Smooth muscle cell (in vitro differentiated cells): ENCODE data around the gene PLCB1. TPM values are rescaled to one million over a fixed set of nuclear protein-coding genes. Genes with fewer than 3 reads are reported as not detected.
A peak's percentile ranks its signal among the peaks of the same experiment; 100 is the strongest.

Source experiments
- DNase-seq: peaks from one replicate; lab custom pipeline; 2025; ENCODE audit not compliant: unreplicated experiment; lab: John Stamatoyannopoulos, UW
- H2AFZ ChIP-seq: fragments of 200-600 bp; sonication (generic); 2 replicates; pipeline ENCODE4 v1.6.0; 2016; ENCODE audit warnings: antibody characterized with exemption, low read depth, mild to moderate bottlenecking
- H3F3A ChIP-seq: fragments of 200-600 bp; sonication (generic); 2 replicates; pipeline ENCODE4 v1.6.0; 2017; ENCODE audit warnings: antibody characterized with exemption, low read depth
- H3K27ac ChIP-seq: fragments of 200-600 bp; sonication (generic); 2 replicates; pipeline ENCODE4 v1.5.1; 2016; ENCODE audit warnings: low read depth, mild to moderate bottlenecking
- H3K27me3 ChIP-seq: fragments of 200-600 bp; sonication (generic); 2 replicates; pipeline ENCODE4 v1.6.1; 2016; ENCODE audit warnings: low read depth, mild to moderate bottlenecking
- H3K36me3 ChIP-seq: fragments of 200-600 bp; sonication (generic); 2 replicates; pipeline ENCODE4 v1.5.1; 2016; ENCODE audit warnings: low read depth
- H3K4me1 ChIP-seq: fragments of 200-600 bp; sonication (generic); 2 replicates; pipeline ENCODE4 v1.5.1; 2016; ENCODE audit warnings: low read depth
- H3K4me2 ChIP-seq: fragments of 200-600 bp; sonication (generic); 2 replicates; pipeline ENCODE4 v1.6.0; 2016; ENCODE audit warnings: mild to moderate bottlenecking
- H3K4me3 ChIP-seq: fragments of 200-600 bp; sonication (generic); 2 replicates; pipeline ENCODE4 v1.5.1; 2016; ENCODE audit warnings: mild to moderate bottlenecking
- H3K79me2 ChIP-seq: fragments of 200-600 bp; sonication (generic); 2 replicates; pipeline ENCODE4 v1.6.0; 2016; ENCODE audit warnings: low read depth, mild to moderate bottlenecking
- H3K9ac ChIP-seq: fragments of 200-600 bp; sonication (generic); 2 replicates; pipeline ENCODE4 v1.6.0; 2016; ENCODE audit warnings: low read depth
- H3K9me3 ChIP-seq: fragments of 200-600 bp; sonication (generic); replicated peaks from 2 replicates; pipeline ENCODE4 v1.5.1; 2016; ENCODE audit warnings: low read depth
- H4K20me1 ChIP-seq: fragments of 200-600 bp; sonication (generic); 2 replicates; pipeline ENCODE4 v1.6.0; 2016; ENCODE audit warnings: low read depth
- WGBS: methylation state at CpG from one replicate; pipeline ENCODE4 v1.1.7; 2016; ENCODE audit warnings: low lambda C conversion rate; 5-methylcytosine and 5-hydroxymethylcytosine counted together
- polyA plus RNA-seq: library from polyadenylated mRNA; unstranded; fragments of >200 nt; fragmentation: Nextera tagmentation; extraction: Ambion mirVana; gene quantifications from 2 replicates; pipeline ENCODE4 v1.2.1, GENCODE V29; 2016
- total RNA-seq: library from RNA; depleted of rRNA; stranded (reverse); fragments of >200 nt; gene quantifications from 2 replicates; pipeline ENCODE4 v1.2.3, GENCODE V29; 2014
- TF ChIP-seq, protein P1 (sequence below): fragments of 200-600 bp; sonication (generic); IDR thresholded peaks from 2 replicates; pipeline ENCODE4 v1.5.1; 2017; ENCODE audit warnings: borderline replicate concordance, mild to moderate bottlenecking, antibody characterized with exemption; ENCODE audit not compliant: insufficient read depth, poor library complexity, severe bottlenecking

PLCB1 gene
- total and polyA plus RNA-seq, 2 experiments from 2014 or later = 4.7 to 25.3 TPM

DNA sequence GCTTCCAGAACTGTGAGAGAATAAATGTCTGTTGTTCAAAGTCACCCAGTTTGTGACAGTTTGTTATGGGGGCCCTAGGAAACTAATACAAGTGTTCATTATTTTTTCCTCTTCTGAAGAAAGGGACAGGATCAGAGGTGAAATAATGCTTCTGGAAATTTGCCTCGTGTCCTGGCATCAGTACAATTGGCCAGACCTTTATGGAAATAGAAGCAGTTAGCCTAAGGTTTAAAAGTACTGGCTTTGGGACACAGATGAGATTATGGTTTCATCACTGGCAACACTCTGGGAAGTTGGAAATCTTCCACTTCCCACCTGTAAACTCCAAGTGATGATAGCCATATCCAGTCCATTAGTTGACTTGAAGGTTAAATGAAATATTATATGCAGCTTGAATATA, 88.7 kb downstream of the PLCB1 start:
- no peak overlapping the region for H3K4me2 ChIP-seq
- no peaks in the 10 kb centered on the region for H3K27me3 ChIP-seq
- no peak for DNase-seq
- no peaks in the 10 kb centered on the region for H3K79me2 ChIP-seq
- H3K27ac ChIP-seq = no peak overlapping the region
- WGBS = 74% methylated on average over 1 of the region's 1 CpG
- no peak overlapping the region for H3K9ac ChIP-seq
- no peak overlapping the region for H3K4me3 ChIP-seq
- no peaks in the 10 kb centered on the region for H4K20me1 ChIP-seq
- TF ChIP-seq, protein P1, sequence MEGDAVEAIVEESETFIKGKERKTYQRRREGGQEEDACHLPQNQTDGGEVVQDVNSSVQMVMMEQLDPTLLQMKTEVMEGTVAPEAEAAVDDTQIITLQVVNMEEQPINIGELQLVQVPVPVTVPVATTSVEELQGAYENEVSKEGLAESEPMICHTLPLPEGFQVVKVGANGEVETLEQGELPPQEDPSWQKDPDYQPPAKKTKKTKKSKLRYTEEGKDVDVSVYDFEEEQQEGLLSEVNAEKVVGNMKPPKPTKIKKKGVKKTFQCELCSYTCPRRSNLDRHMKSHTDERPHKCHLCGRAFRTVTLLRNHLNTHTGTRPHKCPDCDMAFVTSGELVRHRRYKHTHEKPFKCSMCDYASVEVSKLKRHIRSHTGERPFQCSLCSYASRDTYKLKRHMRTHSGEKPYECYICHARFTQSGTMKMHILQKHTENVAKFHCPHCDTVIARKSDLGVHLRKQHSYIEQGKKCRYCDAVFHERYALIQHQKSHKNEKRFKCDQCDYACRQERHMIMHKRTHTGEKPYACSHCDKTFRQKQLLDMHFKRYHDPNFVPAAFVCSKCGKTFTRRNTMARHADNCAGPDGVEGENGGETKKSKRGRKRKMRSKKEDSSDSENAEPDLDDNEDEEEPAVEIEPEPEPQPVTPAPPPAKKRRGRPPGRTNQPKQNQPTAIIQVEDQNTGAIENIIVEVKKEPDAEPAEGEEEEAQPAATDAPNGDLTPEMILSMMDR = no peak
- no peak overlapping the region for H2AFZ ChIP-seq
- peaks cover 3% of the 10 kb centered on the region for H3F3A ChIP-seq
- no peaks in the 10 kb centered on the region for H3K4me1 ChIP-seq
- no peaks in the 10 kb centered on the region for H3K36me3 ChIP-seq
- no peaks in the 10 kb centered on the region for H3K9me3 ChIP-seq

DNA sequence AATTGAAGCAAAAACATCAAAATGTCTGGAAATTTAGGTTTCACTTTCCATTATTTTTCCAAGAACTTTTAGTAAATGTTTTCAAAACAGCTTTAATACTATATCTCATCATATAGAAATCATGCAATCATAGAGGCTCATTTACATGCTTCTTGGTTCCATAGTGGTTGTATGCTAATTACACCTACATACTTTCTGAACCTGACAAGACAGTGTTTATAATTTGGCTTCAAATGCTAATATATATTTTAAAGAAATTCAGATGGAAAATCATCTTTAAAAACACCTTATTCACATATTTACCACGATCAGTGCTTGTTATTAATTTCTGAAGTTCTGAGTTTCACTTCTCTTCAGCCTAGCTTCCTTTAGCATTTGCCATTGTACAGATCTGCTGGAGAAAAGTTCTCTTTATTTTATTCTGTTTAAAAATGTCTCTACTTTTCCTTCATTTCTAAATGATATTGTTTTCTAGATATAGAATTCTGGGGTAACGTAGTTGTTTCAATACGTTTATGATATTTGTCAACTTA, 89.9 kb downstream of the PLCB1 start:
- Histone ChIP-seq H3K27ac (no peak overlapping the region), H3K9me3 (no peaks in the 10 kb centered on the region), H3K9ac (no peak overlapping the region), H3K27me3 (no peaks in the 10 kb centered on the region), H3F3A (peaks cover 3% of the 10 kb centered on the region), H2AFZ (no peak overlapping the region), H3K4me2 (no peak overlapping the region), H3K4me1 (no peaks in the 10 kb centered on the region), H3K79me2 (no peaks in the 10 kb centered on the region), H4K20me1 (no peaks in the 10 kb centered on the region), H3K36me3 (no peaks in the 10 kb centered on the region), H3K4me3 (no peak overlapping the region)
- 93% methylated on average over 3 of the region's 3 CpGs for WGBS
- TF ChIP-seq, protein P1 = no peak
- DNase-seq = no peak

DNA sequence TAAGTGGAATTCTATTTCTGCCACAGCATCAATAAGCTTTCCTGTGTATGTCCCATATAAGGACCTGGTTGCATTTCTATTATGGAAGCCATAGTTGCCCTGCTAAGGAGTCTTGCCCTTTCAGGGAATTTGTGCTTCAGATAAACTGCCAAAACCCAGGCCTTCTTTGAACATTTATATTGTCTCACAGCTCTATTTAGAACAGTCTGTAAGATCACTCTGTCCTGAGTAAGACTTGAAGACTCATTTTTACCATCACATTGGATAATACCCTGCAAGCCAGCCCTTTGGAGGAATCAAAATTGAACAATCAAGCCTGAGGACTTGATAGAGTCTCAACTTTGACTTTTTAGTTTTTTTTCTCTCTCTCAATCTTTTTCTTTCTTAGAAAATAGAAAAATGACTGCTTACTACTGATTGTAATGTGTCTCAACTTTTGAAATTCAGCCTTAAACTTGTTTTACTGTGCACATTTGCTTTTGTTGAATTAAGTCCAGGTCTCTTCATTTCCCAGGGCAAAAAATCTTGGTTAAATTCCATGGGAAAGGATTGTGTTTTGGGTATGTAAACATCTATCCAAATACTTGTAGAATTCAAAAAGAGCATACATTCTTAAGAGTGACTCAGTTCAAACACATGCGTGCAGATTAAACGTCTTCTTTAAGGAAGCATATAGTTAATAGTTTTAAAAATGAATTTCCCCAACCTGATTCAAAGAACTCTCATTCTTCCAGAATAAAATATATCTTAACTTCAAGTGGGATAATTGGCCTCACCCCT, 91.2 kb downstream of the PLCB1 start:
- WGBS = 8% methylated on average over 2 of the region's 2 CpGs
- peak overlapping the region; percentile 61 for H2AFZ ChIP-seq
- H3K36me3 ChIP-seq = no peaks in the 10 kb centered on the region
- peaks cover 3% of the 10 kb centered on the region for H3F3A ChIP-seq
- TF ChIP-seq, protein P1 = no peak
- no peak overlapping the region for H3K9ac ChIP-seq
- H4K20me1 ChIP-seq = no peaks in the 10 kb centered on the region
- no peak overlapping the region for H3K4me3 ChIP-seq
- H3K27ac ChIP-seq = peak overlapping the region; percentile 76
- H3K79me2 ChIP-seq = no peaks in the 10 kb centered on the region
- no peaks in the 10 kb centered on the region for H3K9me3 ChIP-seq
- H3K4me1 ChIP-seq = no peaks in the 10 kb centered on the region
- H3K27me3 ChIP-seq = no peaks in the 10 kb centered on the region
- peak overlapping the region; percentile 60 for H3K4me2 ChIP-seq
- DNase-seq = no peak
